Transverse colon (tissue), 4 donors: ENCODE results near the gene PLCL2. TPM values are rescaled to one million over a fixed set of nuclear protein-coding genes. Genes with fewer than 3 reads are reported as not detected.

Experiments
- DNase-seq: peaks from one replicate; pipeline ENCODE4 v3.0.0-alpha.2; 2019
- H3K27ac ChIP-seq, 4 donors: fragments of 200-600 bp; sonication (generic); 2 replicates each; pipeline ENCODE4 v1.5.1; 2016 to 2018; ENCODE audit warnings: inconsistent platforms in 4 of 4
- H3K27me3 ChIP-seq: fragments of 200-600 bp; sonication (generic); 2 replicates; pipeline ENCODE4 v1.5.1; 2017; ENCODE audit warnings: inconsistent platforms
- H3K36me3 ChIP-seq, 4 donors: fragments of 200-600 bp; sonication (generic); 2 replicates each; pipeline ENCODE4 v1.5.1; 2017 to 2019; ENCODE audit warnings: inconsistent platforms in 4 of 4
- H3K4me1 ChIP-seq, 4 donors: fragments of 200-600 bp; sonication (generic); 2 replicates each; pipeline ENCODE4 v1.5.1; 2017 to 2020; ENCODE audit warnings: inconsistent platforms in 4 of 4
- H3K4me3 ChIP-seq, 4 donors: fragments of 200-600 bp; sonication (generic); 1 replicate in 1 of 4; 2 replicates in 3 of 4; pipeline versions ENCODE4 v1.5.1 to v1.6.1; 2017 to 2019; ENCODE audit warnings: inconsistent platforms in 4 of 4
- H3K9me3 ChIP-seq, 2 donors: fragments of 200-600 bp; sonication (generic); 2 replicates each; pipeline ENCODE4 v1.5.1; 2017 to 2019; ENCODE audit warnings: inconsistent platforms in 2 of 2
- CTCF ChIP-seq, 5 experiments: fragments of 200-600 bp in 3 of 5; fragments of 450-650 bp in 2 of 5; sonication (generic) in 3 of 5; IDR thresholded peaks; 1 replicate in 2 of 5; 2 replicates in 3 of 5; pipeline ENCODE4 v1.5.1; 2016 to 2017; ENCODE audit warnings: antibody characterized with exemption in 5 of 5, inconsistent platforms in 3 of 5, mild to moderate bottlenecking in 2 of 5, moderate library complexity in 1 of 5
- EP300 ChIP-seq: sonication (generic); formaldehyde crosslinking; IDR thresholded peaks from one replicate; pipeline ENCODE4 v1.6.1; 2017; ENCODE audit warnings: antibody characterized with exemption, low read depth
- POLR2A ChIP-seq: fragments of 450-650 bp; IDR thresholded peaks from one replicate; pipeline ENCODE4 v1.6.1; 2016; ENCODE audit warnings: antibody characterized with exemption, mild to moderate bottlenecking, moderate library complexity
- POLR2AphosphoS5 ChIP-seq, 3 donors: sonication (generic); formaldehyde crosslinking; IDR thresholded peaks; one replicate each; pipeline ENCODE4 v1.6.1; 2016; ENCODE audit warnings: antibody characterized with exemption in 3 of 3
- WGBS, 2 donors: methylation state at CpG; one replicate each; pipeline ENCODE4 v1.1.5; 2018; ENCODE audit warnings: low coverage in 1 of 2; 5-methylcytosine and 5-hydroxymethylcytosine counted together
- in situ Hi-C, 4 donors: fragments of 200-750 bp; cut with MboI; loops; one replicate each; pipeline versions ENCODE4 v1.15.0 to v1.15.1; 2017; ENCODE audit warnings: low sequenced_read_pairs in 3 of 4, low pct_ligation_motif_present in 1 of 4, low pct_unique_long_range_greater_than_20kb in 1 of 4
- intact Hi-C: fragments of 100-400 bp; cut with DNase I; formaldehyde crosslinking; loops from one replicate; pipeline ENCODE4 v1.15.1; 2023; ENCODE audit warnings: low total_unique reads
- total RNA-seq, 4 donors: library from RNA; depleted of rRNA; stranded (reverse); fragments of >200 nt; gene quantifications; one replicate each; pipeline ENCODE4 v1.1.0, GENCODE V29; 2016

The PLCL2 gene
- total RNA-seq, 4 donors from 2014 or later: 17.2 to 41.4 (median 35.9) TPM

- TF ChIP-seq POLR2AphosphoS5 (IDR thresholded peaks at IDR 0.05) (no peak), CTCF (IDR thresholded peaks at IDR 0.05) (no peak), EP300 (no peak), POLR2A (no peak)
- intact Hi-C loops (no loop called here), in situ Hi-C loops (no loop called here)
- no peak for DNase-seq
- H3K36me3 ChIP-seq: no peaks in the 10 kb centered on the region
- H3K27me3 ChIP-seq: no peaks in the 10 kb centered on the region
- no peaks in the 10 kb centered on the region for H3K9me3 ChIP-seq
- no peak overlapping the region for H3K4me3 ChIP-seq
- peaks cover 0 to 15% (median 0%) of the 10 kb centered on the region in 4 donors for H3K4me1 ChIP-seq
- no peak overlapping the region for H3K27ac ChIP-seq
- 93 to 100% methylated on average over 1 of the region's 1 CpG for WGBS, 2 donors
Measured at GRCh38 chr3:16993227-16993626, 108.5 kb downstream of the PLCL2 start.

GRCh38 chr3:16994854-16995525, 110.2 kb downstream of the PLCL2 start:
- in situ Hi-C loops: no loop called here
- no peak for TF ChIP-seq POLR2A
- no peak for TF ChIP-seq EP300
- TF ChIP-seq POLR2AphosphoS5 (IDR thresholded peaks at IDR 0.05): no peak
- no peak for TF ChIP-seq CTCF (IDR thresholded peaks at IDR 0.05)
- Histone ChIP-seq H3K36me3 (no peaks in the 10 kb centered on the region), H3K27me3 (no peaks in the 10 kb centered on the region), H3K9me3 (no peaks in the 10 kb centered on the region), H3K4me1 (peaks cover 0 to 18% (median 0%) of the 10 kb centered on the region in 4 donors), H3K4me3 (no peak overlapping the region), H3K27ac (no peak overlapping the region)
- intact Hi-C loops: no loop called here
- 40 to 56% methylated on average over 3 to 4 of the region's 4 CpGs for WGBS, 2 donors
- no peak for DNase-seq

- 88 to 100% methylated on average over 3 of the region's 3 CpGs for WGBS, 2 donors
- in situ Hi-C loops (no loop called here), intact Hi-C loops (no loop called here)
- Histone ChIP-seq H3K27ac (no peak overlapping the region), H3K36me3 (no peaks in the 10 kb centered on the region), H3K9me3 (no peaks in the 10 kb centered on the region), H3K4me3 (no peak overlapping the region), H3K27me3 (no peaks in the 10 kb centered on the region), H3K4me1 (peaks cover 0 to 18% (median 0%) of the 10 kb centered on the region in 4 donors)
- TF ChIP-seq EP300: no peak
- TF ChIP-seq POLR2A: no peak
- no peak for TF ChIP-seq CTCF (IDR thresholded peaks at IDR 0.05)
- TF ChIP-seq POLR2AphosphoS5 (IDR thresholded peaks at IDR 0.05): no peak
- no peak for DNase-seq
Measured at GRCh38 chr3:16995601-16996000, 110.8 kb downstream of the PLCL2 start.

- Histone ChIP-seq H3K9me3 (peaks cover 8 to 13% of the 10 kb centered on the region in 2 donors), H3K27me3 (no peaks in the 10 kb centered on the region), H3K27ac (no peak overlapping the region), H3K4me3 (no peak overlapping the region), H3K36me3 (no peaks in the 10 kb centered on the region), H3K4me1 (peaks cover 0 to 18% (median 0%) of the 10 kb centered on the region in 4 donors)
- no peak for TF ChIP-seq CTCF (IDR thresholded peaks at IDR 0.05)
- no peak for TF ChIP-seq POLR2AphosphoS5 (IDR thresholded peaks at IDR 0.05)
- no peak for TF ChIP-seq POLR2A
- no peak for TF ChIP-seq EP300
- 48 to 57% methylated on average over 3 of the region's 3 CpGs for WGBS, 2 donors
- in situ Hi-C loops (no loop called here), intact Hi-C loops (no loop called here)
- DNase-seq: no peak
Measured at GRCh38 chr3:16998236-16998923, 113.6 kb downstream of the PLCL2 start.
